ENCODE measurements around the gene COG2.

- no peak for TF ChIP-seq CTCF (conservative IDR thresholded peaks at IDR 0.05; ENCODE audit: low read depth, low read length)
- TF ChIP-seq EZH2phosphoT487 (IDR thresholded peaks at IDR 0.05; ENCODE audit: borderline replicate concordance, low read length) = no peak
- no peak for TF ChIP-seq EZH2 (IDR thresholded peaks at IDR 0.05; ENCODE audit: low read length, unreplicated experiment)
Measured at GRCh38 chr1:230712470-230712942, 70.2 kb downstream of the COG2 start.
